ENCODE data around the gene ATP6V0B. TPM values are rescaled to one million over a fixed set of nuclear protein-coding genes. Genes with fewer than 3 reads are reported as not detected.

The ATP6V0B gene
- polyA plus RNA-seq, 2 of the 4 experiments (the other 2 are of a cell fraction), result 97.0 to 101 TPM

DNA sequence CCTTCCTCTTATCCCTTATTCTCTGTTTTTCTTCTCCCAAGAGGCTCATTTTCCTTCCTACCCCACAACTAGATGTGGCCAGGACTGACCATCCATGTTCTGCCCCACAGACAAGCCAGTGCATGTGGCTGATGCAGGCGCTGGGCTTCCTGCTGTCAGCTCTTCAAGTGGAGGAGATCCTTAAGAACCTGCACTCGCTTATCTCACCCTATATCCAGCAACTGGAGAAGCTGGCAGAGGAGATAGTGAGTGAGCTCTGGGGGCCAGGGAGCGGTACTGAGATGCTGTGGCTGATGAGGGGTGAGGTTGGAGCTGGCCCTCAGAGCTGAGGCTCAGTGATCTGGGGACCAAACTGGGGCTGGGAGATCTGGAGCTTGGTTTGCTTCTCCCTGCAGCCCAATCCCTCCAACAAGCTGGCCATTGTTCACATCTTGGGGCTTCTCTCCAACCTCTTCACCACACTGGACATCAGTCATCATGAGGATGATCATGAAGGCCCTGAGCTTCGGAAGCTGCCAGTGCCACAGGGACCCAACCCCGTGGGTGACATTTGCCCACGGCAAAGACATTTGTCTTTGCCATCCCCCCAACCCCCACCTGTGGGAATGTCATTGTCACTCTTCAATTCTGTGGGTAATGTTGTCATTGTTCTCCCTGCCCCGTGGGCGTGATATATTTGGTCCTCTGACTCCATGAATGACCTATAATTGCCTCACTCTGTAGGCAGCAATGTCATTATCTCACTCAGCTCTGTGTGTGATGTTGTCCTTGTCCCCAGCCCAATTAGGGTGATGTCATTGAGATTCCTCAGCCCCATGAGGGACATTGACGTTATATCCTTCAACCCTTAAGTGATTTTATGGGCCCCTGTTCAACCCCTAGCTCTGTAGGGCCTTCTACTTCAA is 16.2 kb upstream of the ATP6V0B start:
- no peak for ATAC-seq
- Histone ChIP-seq H3K4me2 (no peak overlapping the region), H3K9me3 (no peaks in the 10 kb centered on the region), H3K4me1 (no peaks in the 10 kb centered on the region), H3K4me3 (no peak overlapping the region), H3K27ac (no peak overlapping the region)
- 88% methylated on average over 9 of the region's 9 CpGs for WGBS (ENCODE audit: missing lambda C conversion rate)
- ChIA-PET POLR2A (no interaction called here), CTCF (interaction anchor here (1.2 to 1.8 kb wide), 4 partner anchors 9 to 195 kb away, joined by 5 to 7 read pairs (median 6); no protein-coding TSS in a partner anchor)
- TF ChIP-seq NR3C1 (IDR thresholded peaks at IDR 0.05), result no peak
- TF ChIP-seq RAD21 (conservative IDR thresholded peaks at IDR 0.05 in 1 of 2, IDR thresholded peaks at IDR 0.05 in 1 of 2), result no peak
- TF ChIP-seq ZNF302 (CRISPR knock-in tag; IDR thresholded peaks at IDR 0.05), result no peak
- no peak for TF ChIP-seq ZFP36 (IDR thresholded peaks at IDR 0.05; ENCODE audit: borderline replicate concordance, partially characterized antibody)
- TF ChIP-seq MAZ (IDR thresholded peaks at IDR 0.05; ENCODE audit: borderline replicate concordance, low read depth, low read length), result no peak
- TF ChIP-seq RCOR1 (IDR thresholded peaks at IDR 0.05; ENCODE audit: low read depth, low read length), result no peak
- no peak for TF ChIP-seq TP53 (CRISPR knock-in tag; IDR thresholded peaks at IDR 0.05)
- no peak for TF ChIP-seq EP300 (IDR thresholded peaks at IDR 0.05)
- FAIRE-seq, result no peak
- no peak for DNase-seq (ENCODE audit: low read depth in 1 of 2, low spot score in 1 of 2)

DNA sequence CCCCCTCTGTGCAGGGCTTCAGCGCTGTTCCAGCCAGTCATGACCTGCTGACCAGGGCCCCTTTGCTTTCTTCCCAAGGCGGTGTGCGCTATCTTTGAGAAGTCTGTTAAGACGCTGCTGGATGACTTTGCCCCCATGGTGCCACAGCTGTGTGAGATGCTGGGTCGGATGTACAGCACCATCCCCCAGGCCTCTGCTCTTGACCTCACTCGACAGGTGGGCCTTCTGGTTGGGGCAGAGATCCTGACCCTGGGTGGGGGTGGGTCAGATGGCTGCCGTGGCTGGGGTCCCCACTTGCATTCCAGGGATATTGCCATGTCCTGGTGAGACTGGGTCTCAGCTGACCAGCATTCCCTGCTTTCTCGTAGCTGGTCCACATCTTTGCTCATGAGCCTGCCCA is 14.0 kb upstream of the ATP6V0B start:
- CTCF ChIA-PET, result interaction anchor here (1.0 to 1.3 kb wide), 4 partner anchors 9 to 151 kb away, joined by 3 read pairs; partner anchors contain the start of gene DPH2
- H3K4me3 ChIP-seq, result no peak overlapping the region
- no peaks in the 10 kb centered on the region for H3K9me3 ChIP-seq
- no peak for TF ChIP-seq EHMT2 (IDR thresholded peaks at IDR 0.05; ENCODE audit: low read depth)
- TF ChIP-seq, protein P1, sequence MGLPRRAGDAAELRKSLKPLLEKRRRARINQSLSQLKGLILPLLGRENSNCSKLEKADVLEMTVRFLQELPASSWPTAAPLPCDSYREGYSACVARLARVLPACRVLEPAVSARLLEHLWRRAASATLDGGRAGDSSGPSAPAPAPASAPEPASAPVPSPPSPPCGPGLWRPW (IDR thresholded peaks at IDR 0.05), result no peak
- TF ChIP-seq RCOR1 (IDR thresholded peaks at IDR 0.05; ENCODE audit: low read depth, low read length), result no peak
- no peak for TF ChIP-seq CHD2 (IDR thresholded peaks at IDR 0.05; ENCODE audit: low read length, partially characterized antibody)
- TF ChIP-seq FOXS1 (CRISPR knock-in tag; IDR thresholded peaks at IDR 0.05), result no peak
- TF ChIP-seq KDM5A (IDR thresholded peaks at IDR 0.05), result no peak
- no peak for TF ChIP-seq RNF2 (IDR thresholded peaks at IDR 0.05; ENCODE audit: borderline replicate concordance, low read depth)
- TF ChIP-seq HOXB5 (CRISPR knock-in tag; IDR thresholded peaks at IDR 0.05), result no peak
- TF ChIP-seq SREBF2 (IDR thresholded peaks at IDR 0.05), result no peak
- TF ChIP-seq POLR2AphosphoS2 (conservative IDR thresholded peaks at IDR 0.05; ENCODE audit: low read length), result no peak
- TF ChIP-seq, protein P2, sequence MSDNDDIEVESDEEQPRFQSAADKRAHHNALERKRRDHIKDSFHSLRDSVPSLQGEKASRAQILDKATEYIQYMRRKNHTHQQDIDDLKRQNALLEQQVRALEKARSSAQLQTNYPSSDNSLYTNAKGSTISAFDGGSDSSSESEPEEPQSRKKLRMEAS (IDR thresholded peaks at IDR 0.05), result no peak
- no peak for TF ChIP-seq EP300 (IDR thresholded peaks at IDR 0.05)
- TF ChIP-seq NR3C1 (IDR thresholded peaks at IDR 0.05), result no peak
- TF ChIP-seq BHLHE40 (IDR thresholded peaks at IDR 0.05; ENCODE audit: low read depth, low read length), result no peak
- no peak for TF ChIP-seq RAD21 (conservative IDR thresholded peaks at IDR 0.05 in 1 of 2, IDR thresholded peaks at IDR 0.05 in 1 of 2)
- no peak for TF ChIP-seq MAZ (IDR thresholded peaks at IDR 0.05; ENCODE audit: borderline replicate concordance, low read depth, low read length)
- TF ChIP-seq, protein P3, sequence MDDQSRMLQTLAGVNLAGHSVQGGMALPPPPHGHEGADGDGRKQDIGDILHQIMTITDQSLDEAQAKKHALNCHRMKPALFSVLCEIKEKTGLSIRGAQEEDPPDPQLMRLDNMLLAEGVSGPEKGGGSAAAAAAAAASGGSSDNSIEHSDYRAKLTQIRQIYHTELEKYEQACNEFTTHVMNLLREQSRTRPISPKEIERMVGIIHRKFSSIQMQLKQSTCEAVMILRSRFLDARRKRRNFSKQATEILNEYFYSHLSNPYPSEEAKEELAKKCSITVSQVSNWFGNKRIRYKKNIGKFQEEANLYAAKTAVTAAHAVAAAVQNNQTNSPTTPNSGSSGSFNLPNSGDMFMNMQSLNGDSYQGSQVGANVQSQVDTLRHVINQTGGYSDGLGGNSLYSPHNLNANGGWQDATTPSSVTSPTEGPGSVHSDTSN (IDR thresholded peaks at IDR 0.05), result no peak
- no peak for ATAC-seq
- H3K4me1 ChIP-seq, result no peaks in the 10 kb centered on the region
- no peak for FAIRE-seq
- H3K27ac ChIP-seq, result no peak overlapping the region
- POLR2A ChIA-PET, result no interaction called here
- no peak overlapping the region for H3K4me2 ChIP-seq
- DNase-seq (ENCODE audit: low read depth in 1 of 2, low spot score in 1 of 2), result no peak
- 89% methylated on average over 8 of the region's 8 CpGs for WGBS (ENCODE audit: missing lambda C conversion rate)

DNA sequence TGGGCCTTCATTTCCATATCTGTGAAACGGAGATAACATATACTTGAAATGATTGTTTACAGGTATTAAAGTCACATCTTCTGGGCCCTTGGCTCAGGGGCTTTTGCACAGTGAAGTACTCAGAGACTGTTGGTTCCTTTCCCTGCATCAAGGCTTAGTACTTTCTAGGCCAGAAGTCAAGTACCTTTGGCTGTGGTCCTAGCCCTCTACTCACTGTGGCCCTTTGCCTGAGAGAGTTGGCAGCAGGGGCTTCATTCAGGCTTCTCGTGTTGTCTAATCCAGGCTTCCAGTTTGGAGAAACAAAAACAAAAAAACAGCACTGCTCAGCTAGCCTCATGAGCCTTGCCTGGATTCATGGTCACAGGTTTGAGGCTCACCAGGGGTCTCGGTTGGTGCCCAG is 13.1 kb upstream of the ATP6V0B start:
- H3K27ac ChIP-seq, result no peak overlapping the region
- no peaks in the 10 kb centered on the region for H3K4me1 ChIP-seq
- no peaks in the 10 kb centered on the region for H3K9me3 ChIP-seq
- H3K4me2 ChIP-seq, result no peak overlapping the region
- FAIRE-seq (no peak), DNase-seq (ENCODE audit: low read depth in 1 of 2, low spot score in 1 of 2) (no peak), ATAC-seq (no peak)
- TF ChIP-seq HDAC2 (IDR thresholded peaks at IDR 0.05) (no peak), CHD4 (IDR thresholded peaks at IDR 0.05; ENCODE audit: borderline replicate concordance) (no peak), HOXB13 (CRISPR knock-in tag; IDR thresholded peaks at IDR 0.05; ENCODE audit: low read depth) (no peak), FOXS1 (CRISPR knock-in tag; IDR thresholded peaks at IDR 0.05) (no peak), HOXB5 (CRISPR knock-in tag; IDR thresholded peaks at IDR 0.05) (no peak), JUN (IDR thresholded peaks at IDR 0.05) (no peak), MAZ (IDR thresholded peaks at IDR 0.05; ENCODE audit: borderline replicate concordance, low read depth, low read length) (no peak), FOSB (CRISPR knock-in tag; IDR thresholded peaks at IDR 0.05) (no peak), CEBPB (IDR thresholded peaks at IDR 0.05) (no peak), EP300 (IDR thresholded peaks at IDR 0.05) (no peak), HOXA7 (CRISPR knock-in tag; IDR thresholded peaks at IDR 0.05) (no peak), PHF8 (IDR thresholded peaks at IDR 0.05; ENCODE audit: borderline replicate concordance, low read depth) (no peak)
- TF ChIP-seq, protein P4, sequence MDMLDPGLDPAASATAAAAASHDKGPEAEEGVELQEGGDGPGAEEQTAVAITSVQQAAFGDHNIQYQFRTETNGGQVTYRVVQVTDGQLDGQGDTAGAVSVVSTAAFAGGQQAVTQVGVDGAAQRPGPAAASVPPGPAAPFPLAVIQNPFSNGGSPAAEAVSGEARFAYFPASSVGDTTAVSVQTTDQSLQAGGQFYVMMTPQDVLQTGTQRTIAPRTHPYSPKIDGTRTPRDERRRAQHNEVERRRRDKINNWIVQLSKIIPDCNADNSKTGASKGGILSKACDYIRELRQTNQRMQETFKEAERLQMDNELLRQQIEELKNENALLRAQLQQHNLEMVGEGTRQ (IDR thresholded peaks at IDR 0.05), result no peak
- H3K4me3 ChIP-seq, result no peak overlapping the region
- CTCF ChIA-PET, result interaction anchor here (1.0 to 2.0 kb wide), 3 partner anchors 12 to 27 kb away, joined by 3 to 5 read pairs (median 3); no protein-coding TSS in a partner anchor
- 77% methylated on average over 3 of the region's 3 CpGs for WGBS (ENCODE audit: missing lambda C conversion rate)
- POLR2A ChIA-PET, result no interaction called here

Data from A549 (cell line).